ENCODE measurements around the gene SNTA1. TPM values are rescaled to one million over a fixed set of nuclear protein-coding genes. Genes with fewer than 3 reads are reported as not detected.

The SNTA1 gene
- total RNA-seq, 1 donor from 2014 or later = 7.1 TPM

DNA sequence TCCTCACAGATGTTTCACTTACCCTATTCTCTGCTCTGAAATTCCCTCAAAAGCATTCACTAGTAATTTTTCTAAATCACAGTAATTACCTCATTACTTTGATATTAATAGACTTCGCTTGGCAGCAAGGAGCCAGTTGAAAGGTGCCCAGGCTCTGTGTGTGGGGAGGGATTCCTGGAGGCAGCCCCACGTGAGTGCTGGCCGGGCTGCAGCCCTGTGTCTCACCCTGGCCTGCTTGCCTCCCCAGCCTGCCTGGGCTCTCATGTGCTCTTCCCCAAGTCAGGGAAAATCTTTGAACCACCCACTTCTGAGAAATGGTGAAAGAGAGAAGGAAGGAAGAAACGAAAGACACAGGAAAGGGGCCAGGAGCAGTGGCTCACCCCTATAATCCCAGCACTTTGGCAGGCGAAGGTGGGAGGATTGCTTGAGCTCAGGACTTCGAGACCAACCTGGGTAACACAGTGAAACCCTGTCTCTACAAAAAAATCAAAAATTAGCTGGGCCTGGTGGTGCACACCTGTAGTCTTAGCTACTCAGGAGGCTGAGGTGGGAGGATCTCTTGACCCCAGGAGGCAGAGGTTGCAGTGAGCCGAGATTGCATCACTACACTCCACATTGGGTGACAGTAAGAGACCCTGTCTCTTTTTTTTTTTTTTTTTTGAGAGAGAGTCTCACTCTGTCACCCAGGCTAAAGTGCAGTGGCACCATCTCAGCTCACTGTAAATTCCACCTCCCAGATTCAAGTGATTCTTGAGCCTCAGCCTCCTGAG lies 20.0 kb upstream of the SNTA1 start:
- no peaks in the 10 kb centered on the region for H3K36me3 ChIP-seq (ENCODE audit: insufficient read depth, low read length)
- TF ChIP-seq EZH2 (IDR thresholded peaks at IDR 0.05; ENCODE audit: insufficient read depth, low read length) = no peak
- TF ChIP-seq CTCF (IDR thresholded peaks at IDR 0.05; ENCODE audit: insufficient read depth, low read depth, low read length) = no peak
- no peak overlapping the region for H2AFZ ChIP-seq (ENCODE audit: low read depth, low read length)
- no peak overlapping the region for H3K27ac ChIP-seq (ENCODE audit: low read depth, low read length)
- no peak overlapping the region for H3K9ac ChIP-seq (ENCODE audit: low read length)
- no peak overlapping the region for H3K27ac Mint-ChIP-seq (ENCODE audit: unreplicated experiment)
- H3K4me1 Mint-ChIP-seq (ENCODE audit: low read depth, unreplicated experiment) = peaks cover 2% of the 10 kb centered on the region
- H3K9me3 ChIP-seq (ENCODE audit: insufficient read depth, low read depth, low read length) = no peaks in the 10 kb centered on the region
- no peaks in the 10 kb centered on the region for H4K20me1 ChIP-seq (ENCODE audit: insufficient read depth, low read length)
- no peak overlapping the region for H3K4me3 ChIP-seq (ENCODE audit: insufficient read depth, low read depth, low read length)
- FAIRE-seq = no peak
- H3K9me3 Mint-ChIP-seq (ENCODE audit: unreplicated experiment) = no peaks in the 10 kb centered on the region
- H3K4me1 ChIP-seq (ENCODE audit: insufficient read depth, low read length) = no peaks in the 10 kb centered on the region
- H3K36me3 Mint-ChIP-seq (ENCODE audit: low read depth, unreplicated experiment) = no peaks in the 10 kb centered on the region
- no peaks in the 10 kb centered on the region for H3K27me3 ChIP-seq (ENCODE audit: insufficient read depth, low read length)
- H3K4me2 ChIP-seq (ENCODE audit: low read length) = no peak overlapping the region
- H3K79me2 ChIP-seq (ENCODE audit: insufficient read depth, low read length) = no peaks in the 10 kb centered on the region
- no peak overlapping the region for H3K4me3 Mint-ChIP-seq (ENCODE audit: unreplicated experiment)
- DNase-seq (ENCODE audit: low read depth) = no peak
- peaks cover 18% of the 10 kb centered on the region for H3K27me3 Mint-ChIP-seq (ENCODE audit: low read depth, unreplicated experiment)

GRCh38 chr20:33460711-33461110 lies 17.1 kb upstream of the SNTA1 start:
- H3K4me3 ChIP-seq (ENCODE audit: insufficient read depth, low read depth, low read length) = no peak overlapping the region
- H3K4me3 Mint-ChIP-seq (ENCODE audit: unreplicated experiment) = no peak overlapping the region
- no peak overlapping the region for H3K27ac Mint-ChIP-seq (ENCODE audit: unreplicated experiment)
- no peak overlapping the region for H2AFZ ChIP-seq (ENCODE audit: low read depth, low read length)
- no peak overlapping the region for H3K27ac ChIP-seq (ENCODE audit: low read depth, low read length)
- H3K9me3 ChIP-seq (ENCODE audit: insufficient read depth, low read depth, low read length) = no peaks in the 10 kb centered on the region
- H3K79me2 ChIP-seq (ENCODE audit: insufficient read depth, low read length) = no peaks in the 10 kb centered on the region
- no peak overlapping the region for H3K9ac ChIP-seq (ENCODE audit: low read length)
- DNase-seq (ENCODE audit: low read depth) = no peak
- FAIRE-seq = no peak
- H4K20me1 ChIP-seq (ENCODE audit: insufficient read depth, low read length) = no peaks in the 10 kb centered on the region
- peaks cover 2% of the 10 kb centered on the region for H3K4me1 Mint-ChIP-seq (ENCODE audit: low read depth, unreplicated experiment)
- H3K36me3 ChIP-seq (ENCODE audit: insufficient read depth, low read length) = no peaks in the 10 kb centered on the region
- no peaks in the 10 kb centered on the region for H3K4me1 ChIP-seq (ENCODE audit: insufficient read depth, low read length)
- no peak overlapping the region for H3K4me2 ChIP-seq (ENCODE audit: low read length)
- H3K9me3 Mint-ChIP-seq (ENCODE audit: unreplicated experiment) = no peaks in the 10 kb centered on the region
- no peaks in the 10 kb centered on the region for H3K27me3 ChIP-seq (ENCODE audit: insufficient read depth, low read length)
- H3K27me3 Mint-ChIP-seq (ENCODE audit: low read depth, unreplicated experiment) = peaks cover 19% of the 10 kb centered on the region
- TF ChIP-seq EZH2 (IDR thresholded peaks at IDR 0.05; ENCODE audit: insufficient read depth, low read length) = no peak
- no peak for TF ChIP-seq CTCF (IDR thresholded peaks at IDR 0.05; ENCODE audit: insufficient read depth, low read depth, low read length)
- no peaks in the 10 kb centered on the region for H3K36me3 Mint-ChIP-seq (ENCODE audit: low read depth, unreplicated experiment)

GRCh38 chr20:33459599-33459998 lies 16.0 kb upstream of the SNTA1 start:
- no peak overlapping the region for H3K4me3 ChIP-seq (ENCODE audit: insufficient read depth, low read depth, low read length)
- no peak for DNase-seq (ENCODE audit: low read depth)
- no peak overlapping the region for H3K9ac ChIP-seq (ENCODE audit: low read length)
- H3K79me2 ChIP-seq (ENCODE audit: insufficient read depth, low read length) = no peaks in the 10 kb centered on the region
- Mint-ChIP-seq H3K4me1 (ENCODE audit: low read depth, unreplicated experiment) (peaks cover 2% of the 10 kb centered on the region), H3K27ac (ENCODE audit: unreplicated experiment) (no peak overlapping the region), H3K27me3 (ENCODE audit: low read depth, unreplicated experiment) (peaks cover 23% of the 10 kb centered on the region), H3K4me3 (ENCODE audit: unreplicated experiment) (no peak overlapping the region), H3K36me3 (ENCODE audit: low read depth, unreplicated experiment) (no peaks in the 10 kb centered on the region), H3K9me3 (ENCODE audit: unreplicated experiment) (no peaks in the 10 kb centered on the region)
- no peak overlapping the region for H3K4me2 ChIP-seq (ENCODE audit: low read length)
- FAIRE-seq = no peak
- no peaks in the 10 kb centered on the region for H3K4me1 ChIP-seq (ENCODE audit: insufficient read depth, low read length)
- TF ChIP-seq CTCF (IDR thresholded peaks at IDR 0.05; ENCODE audit: insufficient read depth, low read depth, low read length) (no peak), EZH2 (IDR thresholded peaks at IDR 0.05; ENCODE audit: insufficient read depth, low read length) (no peak)
- H3K9me3 ChIP-seq (ENCODE audit: insufficient read depth, low read depth, low read length) = no peaks in the 10 kb centered on the region
- no peaks in the 10 kb centered on the region for H3K36me3 ChIP-seq (ENCODE audit: insufficient read depth, low read length)
- H2AFZ ChIP-seq (ENCODE audit: low read depth, low read length) = no peak overlapping the region
- no peaks in the 10 kb centered on the region for H4K20me1 ChIP-seq (ENCODE audit: insufficient read depth, low read length)
- H3K27ac ChIP-seq (ENCODE audit: low read depth, low read length) = no peak overlapping the region
- H3K27me3 ChIP-seq (ENCODE audit: insufficient read depth, low read length) = no peaks in the 10 kb centered on the region

All from astrocyte (in vitro differentiated cells and primary cell).